ENCODE measurements around the gene ODAPH. TPM values are rescaled to one million over a fixed set of nuclear protein-coding genes. Genes with fewer than 3 reads are reported as not detected.
"Not testable (repeated sequence)": the region's sequence is repeated elsewhere in the genome, so short reads cannot be mapped to it uniquely, and the experiment has no call there.

The ODAPH gene
- total RNA-seq (2014; rRNA removed; shearing (Covaris generic)), result not detected in 2 replicates
- not detected in 2 replicates for polyA plus RNA-seq (2014; cell fraction: nucleus; rRNA removed)

GRCh38 chr4:75555294-75556164 lies at the start of gene ODAPH:
Gene ODAPH (plus strand): TSS chr4:75556066. CDS start chr4:75556083, 17 bp downstream.
- DNase-seq (ENCODE audit: extremely low read depth, low read depth), result no peak

- not testable (repeated sequence) for DNase-seq (ENCODE audit: extremely low read depth, low read depth)
Measured at GRCh38 chr4:75509592-75509991, 46.3 kb upstream of the ODAPH start.

GRCh38 chr4:75511841-75512240 lies 44.0 kb upstream of the ODAPH start:
- DNase-seq (ENCODE audit: extremely low read depth, low read depth), result no peak

GRCh38 chr4:75512386-75513211 lies 43.3 kb upstream of the ODAPH start:
- no peak for DNase-seq (ENCODE audit: extremely low read depth, low read depth)

- no peak for DNase-seq (ENCODE audit: extremely low read depth, low read depth)
Measured at GRCh38 chr4:75513526-75514130, 42.2 kb upstream of the ODAPH start.

- peak; percentile 96 for DNase-seq (ENCODE audit: extremely low read depth, low read depth)
Measured at GRCh38 chr4:75514131-75514948, 41.5 kb upstream of the ODAPH start, which contains the start of the genes RCHY1 and THAP6. Gene RCHY1 (minus strand): TSS chr4:75514403. CDS start chr4:75514286, 117 bp downstream. Gene THAP6 (plus strand): TSS chr4:75514473. CDS start chr4:75515453, 980 bp downstream.

GRCh38 chr4:75514949-75515612 lies 40.8 kb upstream of the ODAPH start:
- no peak for DNase-seq (ENCODE audit: extremely low read depth, low read depth)

- no peak for DNase-seq (ENCODE audit: extremely low read depth, low read depth)
Measured at GRCh38 chr4:75516144-75516543, 39.7 kb upstream of the ODAPH start.

GRCh38 chr4:75519452-75519851 lies 36.4 kb upstream of the ODAPH start:
- DNase-seq (ENCODE audit: extremely low read depth, low read depth), result not testable (repeated sequence)

GRCh38 chr4:75525086-75525485 lies 30.8 kb upstream of the ODAPH start:
- DNase-seq (ENCODE audit: extremely low read depth, low read depth), result no peak

GRCh38 chr4:75525910-75526309 lies 30.0 kb upstream of the ODAPH start:
- no peak for DNase-seq (ENCODE audit: extremely low read depth, low read depth)

GRCh38 chr4:75527482-75527881 lies 28.4 kb upstream of the ODAPH start:
- no peak for DNase-seq (ENCODE audit: extremely low read depth, low read depth)

- no peak for DNase-seq (ENCODE audit: extremely low read depth, low read depth)
Measured at GRCh38 chr4:75530556-75531322, 25.1 kb upstream of the ODAPH start.

GRCh38 chr4:75531536-75532143 lies 24.2 kb upstream of the ODAPH start:
- not testable (repeated sequence) for DNase-seq (ENCODE audit: extremely low read depth, low read depth)

- not testable (repeated sequence) for DNase-seq (ENCODE audit: extremely low read depth, low read depth)
Measured at GRCh38 chr4:75533339-75533887, 22.5 kb upstream of the ODAPH start.

GRCh38 chr4:75533926-75534325 lies 21.9 kb upstream of the ODAPH start:
- not testable (repeated sequence) for DNase-seq (ENCODE audit: extremely low read depth, low read depth)

GRCh38 chr4:75537308-75537707 lies 18.6 kb upstream of the ODAPH start:
- not testable (repeated sequence) for DNase-seq (ENCODE audit: extremely low read depth, low read depth)

GRCh38 chr4:75542824-75543223 lies 13.0 kb upstream of the ODAPH start:
- no peak for DNase-seq (ENCODE audit: extremely low read depth, low read depth)

All from NCI-H460 (cell line).